Uterus (tissue), 4 donors: ENCODE data around the gene CACNA1E. TPM values are rescaled to one million over a fixed set of nuclear protein-coding genes. Genes with fewer than 3 reads are reported as not detected.

ENCODE experiments used
- DNase-seq, 2 donors: peaks; one replicate each; pipeline ENCODE4 v3.0.0-alpha.2; 2019 to 2020
- H3K27ac ChIP-seq, 2 donors: fragments of 200-600 bp; sonication (generic); 1 replicate in 1 of 2; 2 replicates in 1 of 2; pipeline ENCODE4 v1.5.1; 2016 to 2018
- H3K27me3 ChIP-seq, 2 donors: fragments of 200-600 bp; sonication (generic); one replicate each; pipeline ENCODE4 v1.5.1; 2018 to 2019; ENCODE audit warnings: control low read depth in 1 of 2
- H3K36me3 ChIP-seq, 2 donors: fragments of 200-600 bp; sonication (generic); one replicate each; pipeline ENCODE4 v1.5.1; 2019; ENCODE audit warnings: control low read depth in 1 of 2
- H3K4me1 ChIP-seq, 2 donors: fragments of 200-600 bp; sonication (generic); one replicate each; pipeline ENCODE4 v1.5.1; 2018 to 2019; ENCODE audit warnings: control low read depth in 1 of 2
- H3K4me3 ChIP-seq, 2 donors: fragments of 200-600 bp; sonication (generic); 1 replicate in 1 of 2; 2 replicates in 1 of 2; pipeline ENCODE4 v1.5.1; 2018 to 2019; ENCODE audit warnings: mild to moderate bottlenecking in 1 of 2
- H3K9me3 ChIP-seq, 2 donors: fragments of 200-600 bp; sonication (generic); one replicate each; pipeline ENCODE4 v1.5.1; 2019; ENCODE audit warnings: control low read depth in 1 of 2
- POLR2A ChIP-seq, 2 donors: fragments of 450-650 bp; IDR thresholded peaks; one replicate each; pipeline ENCODE4 v1.6.1; 2016; ENCODE audit warnings: antibody characterized with exemption in 2 of 2, mild to moderate bottlenecking in 1 of 2, moderate library complexity in 1 of 2
- intact Hi-C: fragments of 100-400 bp; cut with DNase I; formaldehyde crosslinking; loops from one replicate; pipeline ENCODE4 v1.15.1; 2023; ENCODE audit warnings: low total_unique reads
- total RNA-seq, 4 donors: library from RNA; depleted of rRNA in 3 of 4; stranded (reverse); fragments of >200 nt in 3 of 4; gene quantifications; one replicate each; pipeline versions ENCODE4 v1.1.0 to v1.2.4, GENCODE V29; 2014 to 2023
- TF ChIP-seq, protein P1 (sequence below), 4 experiments: fragments of 200-600 bp in 2 of 4; fragments of 450-650 bp in 2 of 4; sonication (generic) in 2 of 4; IDR thresholded peaks; one replicate each; pipeline ENCODE4 v1.5.1; 2016 to 2019; ENCODE audit warnings: antibody characterized with exemption in 4 of 4, mild to moderate bottlenecking in 2 of 4, moderate library complexity in 1 of 4
- donor health status: DM: yes; HTN: yes; CAD: no.

CACNA1E gene
- total RNA-seq, 4 donors from 2014 or later: 0.12 to 3.4 TPM; not detected in 2

GRCh38 chr1:181658581-181658980, 175.3 kb downstream of the CACNA1E start:
- DNase-seq: no peak
- Histone ChIP-seq H3K4me1 (no peaks in the 10 kb centered on the region), H3K9me3 (no peaks in the 10 kb centered on the region), H3K36me3 (no peaks in the 10 kb centered on the region), H3K27me3 (no peaks in the 10 kb centered on the region), H3K4me3 (no peak overlapping the region), H3K27ac (no peak overlapping the region)
- TF ChIP-seq POLR2A (IDR thresholded peaks at IDR 0.05): no peak
- TF ChIP-seq, protein P1, sequence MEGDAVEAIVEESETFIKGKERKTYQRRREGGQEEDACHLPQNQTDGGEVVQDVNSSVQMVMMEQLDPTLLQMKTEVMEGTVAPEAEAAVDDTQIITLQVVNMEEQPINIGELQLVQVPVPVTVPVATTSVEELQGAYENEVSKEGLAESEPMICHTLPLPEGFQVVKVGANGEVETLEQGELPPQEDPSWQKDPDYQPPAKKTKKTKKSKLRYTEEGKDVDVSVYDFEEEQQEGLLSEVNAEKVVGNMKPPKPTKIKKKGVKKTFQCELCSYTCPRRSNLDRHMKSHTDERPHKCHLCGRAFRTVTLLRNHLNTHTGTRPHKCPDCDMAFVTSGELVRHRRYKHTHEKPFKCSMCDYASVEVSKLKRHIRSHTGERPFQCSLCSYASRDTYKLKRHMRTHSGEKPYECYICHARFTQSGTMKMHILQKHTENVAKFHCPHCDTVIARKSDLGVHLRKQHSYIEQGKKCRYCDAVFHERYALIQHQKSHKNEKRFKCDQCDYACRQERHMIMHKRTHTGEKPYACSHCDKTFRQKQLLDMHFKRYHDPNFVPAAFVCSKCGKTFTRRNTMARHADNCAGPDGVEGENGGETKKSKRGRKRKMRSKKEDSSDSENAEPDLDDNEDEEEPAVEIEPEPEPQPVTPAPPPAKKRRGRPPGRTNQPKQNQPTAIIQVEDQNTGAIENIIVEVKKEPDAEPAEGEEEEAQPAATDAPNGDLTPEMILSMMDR (IDR thresholded peaks at IDR 0.05): no peak
- intact Hi-C loops: no loop called here

- TF ChIP-seq, protein P1 (IDR thresholded peaks at IDR 0.05): no peak
- no peak for TF ChIP-seq POLR2A (IDR thresholded peaks at IDR 0.05)
- H3K4me1 ChIP-seq: no peaks in the 10 kb centered on the region
- H3K9me3 ChIP-seq: no peaks in the 10 kb centered on the region
- intact Hi-C loops: no loop called here
- H3K36me3 ChIP-seq: no peaks in the 10 kb centered on the region
- no peak overlapping the region for H3K4me3 ChIP-seq
- no peaks in the 10 kb centered on the region for H3K27me3 ChIP-seq
- H3K27ac ChIP-seq: no peak overlapping the region
- no peak for DNase-seq
Observed at GRCh38 chr1:181659321-181659957, 176.1 kb downstream of the CACNA1E start.

DNA sequence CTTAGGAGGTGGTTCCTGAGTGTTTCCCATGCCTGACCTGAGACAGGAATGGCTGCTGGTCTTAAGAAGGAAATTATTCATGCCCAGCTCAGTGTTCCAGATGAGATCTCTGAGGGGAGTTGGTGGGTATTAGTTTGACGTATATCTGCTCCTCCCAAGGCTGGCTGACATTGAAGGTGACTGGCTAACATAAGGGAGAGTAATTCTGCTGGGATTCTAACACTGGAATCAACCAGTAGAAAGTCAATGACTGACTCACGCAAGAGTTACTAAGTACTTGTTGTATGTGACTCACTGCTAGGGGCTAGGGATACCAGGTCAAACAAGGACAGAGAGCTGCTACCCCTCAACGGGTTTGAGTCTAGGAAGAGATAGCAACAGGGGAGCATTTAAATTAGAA, 177.3 kb downstream of the CACNA1E start:
- intact Hi-C loops: no loop called here
- Histone ChIP-seq H3K36me3 (no peaks in the 10 kb centered on the region), H3K27ac (no peak overlapping the region), H3K27me3 (no peaks in the 10 kb centered on the region), H3K9me3 (no peaks in the 10 kb centered on the region), H3K4me1 (no peaks in the 10 kb centered on the region), H3K4me3 (no peak overlapping the region)
- no peak for DNase-seq
- TF ChIP-seq POLR2A (IDR thresholded peaks at IDR 0.05): no peak
- TF ChIP-seq, protein P1 (IDR thresholded peaks at IDR 0.05): no peak

- DNase-seq: no peak
Observed at GRCh38 chr1:181661569-181661968, 178.3 kb downstream of the CACNA1E start.

DNA sequence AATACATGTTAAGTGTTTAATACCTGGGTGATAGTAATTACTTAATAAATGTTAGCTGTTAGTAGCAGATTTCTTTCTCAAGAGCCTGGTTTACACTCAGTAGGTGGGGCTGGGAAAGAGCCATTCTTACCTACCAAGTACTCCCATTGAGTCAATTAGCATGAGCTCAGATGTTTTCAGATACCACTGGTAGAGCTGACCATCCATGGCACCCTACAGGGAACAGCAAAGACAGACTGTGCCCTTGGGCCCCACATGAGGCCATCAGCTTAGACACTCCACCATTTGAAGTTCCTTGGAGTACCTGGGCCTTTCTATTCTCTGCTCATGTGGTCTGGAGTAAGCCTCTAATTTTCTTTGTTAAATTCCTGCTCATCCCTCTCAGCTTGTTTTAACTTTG, 179.3 kb downstream of the CACNA1E start:
- no peak for DNase-seq
- no peak overlapping the region for H3K4me3 ChIP-seq
- no peak for TF ChIP-seq POLR2A (IDR thresholded peaks at IDR 0.05)
- TF ChIP-seq, protein P1 (IDR thresholded peaks at IDR 0.05): no peak
- H3K27ac ChIP-seq: no peak overlapping the region
- H3K36me3 ChIP-seq: no peaks in the 10 kb centered on the region
- no peaks in the 10 kb centered on the region for H3K9me3 ChIP-seq
- no peaks in the 10 kb centered on the region for H3K27me3 ChIP-seq
- intact Hi-C loops: no loop called here
- H3K4me1 ChIP-seq: no peaks in the 10 kb centered on the region

More at GRCh38 chr1:181661569-181661968, 178.3 kb downstream of the CACNA1E start:
- Histone ChIP-seq H3K27ac (no peak overlapping the region), H3K27me3 (no peaks in the 10 kb centered on the region), H3K36me3 (no peaks in the 10 kb centered on the region), H3K9me3 (no peaks in the 10 kb centered on the region), H3K4me1 (no peaks in the 10 kb centered on the region), H3K4me3 (no peak overlapping the region)
- TF ChIP-seq, protein P1 (IDR thresholded peaks at IDR 0.05): no peak
- no peak for TF ChIP-seq POLR2A (IDR thresholded peaks at IDR 0.05)
- intact Hi-C loops: no loop called here
